ENCODE measurements around the gene PRR5. TPM values are rescaled to one million over a fixed set of nuclear protein-coding genes. Genes with fewer than 3 reads are reported as not detected.

PRR5 gene
- total and polyA plus RNA-seq, 2 of the 13 experiments (the other 11 are each of a cell fraction or from before 2014, with no cell fraction given), result 11.6 to 27.5 TPM

- no peaks in the 10 kb centered on the region for H3K79me2 ChIP-seq (ENCODE audit: insufficient read depth, low read length)
- peaks cover 15% of the 10 kb centered on the region for H3K9me3 ChIP-seq (ENCODE audit: low read length)
- no TSS peak for BruUV-seq (replicated peaks)
- no peak overlapping the region for H3K27ac ChIP-seq (ENCODE audit: extremely low read length, insufficient read depth, low read length)
- CTCF ChIA-PET (ENCODE audit: low intra/inter-chr PET ratio, low total read pairs), result no interaction called here
- H3K9ac ChIP-seq (ENCODE audit: insufficient read depth, low read depth, low read length), result no peak overlapping the region
- 94% methylated on average over 1 of the region's 1 CpG for WGBS (ENCODE audit: low lambda C conversion rate)
- peaks cover 1 to 2% of the 10 kb centered on the region in 2 experiments; a peak in 1 of 5 replicates for H3K27me3 ChIP-seq (ENCODE audit: control insufficient read depth in 1 of 2, insufficient read depth in 2 of 2, low read length in 2 of 2)
- H3K4me2 ChIP-seq (ENCODE audit: low read depth, low read length), result no peak overlapping the region
- H4K20me1 ChIP-seq (ENCODE audit: insufficient read depth, low read length), result no peaks in the 10 kb centered on the region
- H3K36me3 ChIP-seq (replicated peaks in 1 of 2; ENCODE audit: control insufficient read depth in 1 of 2, insufficient read depth in 2 of 2, low read length in 2 of 2), result no peaks in the 10 kb centered on the region
- FAIRE-seq (no peak), DNase-seq (ENCODE audit: low spot score) (no peak), ATAC-seq (no peak)
- TF ChIP-seq TCF7 (IDR thresholded peaks at IDR 0.05; ENCODE audit: low read depth), result no peak
- no peak for TF ChIP-seq NFKBIZ (CRISPR knock-in tag; IDR thresholded peaks at IDR 0.05)
- no peak for TF ChIP-seq ZNF850 (CRISPR knock-in tag; conservative IDR thresholded peaks at IDR 0.05)
- TF ChIP-seq ZNF382 (CRISPR knock-in tag; IDR thresholded peaks at IDR 0.05; ENCODE audit: borderline replicate concordance), result peak; percentile 81; the same call in 1 of the 2 replicates
- no peak for TF ChIP-seq ZZZ3 (CRISPR knock-in tag; IDR thresholded peaks at IDR 0.05; ENCODE audit: borderline replicate concordance)
- no peak for TF ChIP-seq KLF15 (CRISPR knock-in tag; IDR thresholded peaks at IDR 0.05; ENCODE audit: borderline replicate concordance)
- TF ChIP-seq ARNT2 (CRISPR knock-in tag; IDR thresholded peaks at IDR 0.05; ENCODE audit: low read depth), result no peak
- POLR2A ChIA-PET, result no interaction called here
- intact Hi-C loops (cut with micrococcal nuclease; ENCODE audit: unreplicated experiment), result no loop called here
- H3K4me3 ChIP-seq (replicated peaks in 1 of 3; ENCODE audit: insufficient read depth in 1 of 3, low read depth in 2 of 3, low read length in 3 of 3), result no peak overlapping the region
- no peaks in the 10 kb centered on the region for H3K4me1 ChIP-seq (ENCODE audit: insufficient read depth, low read length)
- in situ Hi-C loops (cut with HindIII; ENCODE audit: extremely low pct_ligation_motif_present, low pct_unique_long_range_greater_than_20kb), result no loop called here
- no peak overlapping the region for H2AFZ ChIP-seq (ENCODE audit: low read length)
These were observed 71.1 kb downstream of the PRR5 start for GRCh38 chr22:44773082-44773481.

- peaks cover 15% of the 10 kb centered on the region for H3K9me3 ChIP-seq (ENCODE audit: low read length)
- no peaks in the 10 kb centered on the region for H4K20me1 ChIP-seq (ENCODE audit: insufficient read depth, low read length)
- no peaks in the 10 kb centered on the region for H3K79me2 ChIP-seq (ENCODE audit: insufficient read depth, low read length)
- DNase-seq (ENCODE audit: low spot score) (no peak), FAIRE-seq (no peak), ATAC-seq (no peak)
- H3K4me3 ChIP-seq (replicated peaks in 1 of 3; ENCODE audit: insufficient read depth in 1 of 3, low read depth in 2 of 3, low read length in 3 of 3), result no peak overlapping the region
- no peak overlapping the region for H3K27ac ChIP-seq (ENCODE audit: extremely low read length, insufficient read depth, low read length)
- BruUV-seq (replicated peaks), result no TSS peak
- in situ Hi-C loops (cut with HindIII; ENCODE audit: extremely low pct_ligation_motif_present, low pct_unique_long_range_greater_than_20kb) (no loop called here), intact Hi-C loops (cut with micrococcal nuclease; ENCODE audit: unreplicated experiment) (no loop called here)
- no peaks in the 10 kb centered on the region for H3K4me1 ChIP-seq (ENCODE audit: insufficient read depth, low read length)
- H3K9ac ChIP-seq (ENCODE audit: insufficient read depth, low read depth, low read length), result no peak overlapping the region
- no peaks in the 10 kb centered on the region for H3K36me3 ChIP-seq (replicated peaks in 1 of 2; ENCODE audit: control insufficient read depth in 1 of 2, insufficient read depth in 2 of 2, low read length in 2 of 2)
- peaks cover 0 to 1% of the 10 kb centered on the region in 2 experiments; a peak in 1 of 5 replicates for H3K27me3 ChIP-seq (ENCODE audit: control insufficient read depth in 1 of 2, insufficient read depth in 2 of 2, low read length in 2 of 2)
- WGBS (ENCODE audit: low lambda C conversion rate), result 41% methylated on average over 5 of the region's 5 CpGs
- no peak overlapping the region for H2AFZ ChIP-seq (ENCODE audit: low read length)
- no peak overlapping the region for H3K4me2 ChIP-seq (ENCODE audit: low read depth, low read length)
- ChIA-PET POLR2A (no interaction called here), CTCF (ENCODE audit: low intra/inter-chr PET ratio, low total read pairs) (no interaction called here)
- no peak for TF ChIP-seq ZMAT5 (CRISPR knock-in tag; IDR thresholded peaks at IDR 0.05; ENCODE audit: borderline replicate concordance, low read depth)
- no peak for TF ChIP-seq ZNF687 (CRISPR knock-in tag; IDR thresholded peaks at IDR 0.05)
- no peak for TF ChIP-seq ZNF3 (CRISPR knock-in tag; IDR thresholded peaks at IDR 0.05)
- TF ChIP-seq GPBP1L1 (CRISPR knock-in tag; IDR thresholded peaks at IDR 0.05), result no peak
- no peak for TF ChIP-seq ZNF709 (CRISPR knock-in tag; IDR thresholded peaks at IDR 0.05)
- TF ChIP-seq SP5 (CRISPR knock-in tag; IDR thresholded peaks at IDR 0.05; ENCODE audit: borderline replicate concordance, low read depth), result no peak
- no peak for TF ChIP-seq ZNF441 (CRISPR knock-in tag; IDR thresholded peaks at IDR 0.05; ENCODE audit: borderline replicate concordance)
These were observed 73.9 kb downstream of the PRR5 start for GRCh38 chr22:44775862-44776261.
